ENCODE measurements around the gene MRPL14. TPM values are rescaled to one million over a fixed set of nuclear protein-coding genes. Genes with fewer than 3 reads are reported as not detected.

MRPL14 gene
- total and polyA plus RNA-seq, 2 of the 8 experiments (the other 6 are each of a cell fraction or from before 2014, with no cell fraction given): 82.0 to 97.1 TPM

GRCh38 chr6:44108471-44108870 lies 18.8 kb downstream of the MRPL14 start:
- peaks cover 0 to 16% of the 10 kb centered on the region in 2 experiments; a peak in 1 of 4 replicates for H3K79me2 ChIP-seq (ENCODE audit: control insufficient read depth in 1 of 2, insufficient read depth in 2 of 2, low read length in 2 of 2)
- no peak overlapping the region for H2BK12ac ChIP-seq (ENCODE audit: low read depth, low read length)
- TF ChIP-seq YY1 (IDR thresholded peaks at IDR 0.05; ENCODE audit: low read depth, low read length) (no peak), NANOG (IDR thresholded peaks at IDR 0.05; ENCODE audit: insufficient read depth, low read depth, low read length, poor library complexity, severe bottlenecking) (no peak), SP1 (IDR thresholded peaks at IDR 0.05; ENCODE audit: low read depth, low read length) (no peak)
- no peak overlapping the region for H3K18ac ChIP-seq (ENCODE audit: extremely low read depth, low read length)
- H4K20me1 ChIP-seq (replicated peaks in 1 of 2; ENCODE audit: control insufficient read depth in 1 of 2, insufficient read depth in 2 of 2, low read length in 2 of 2): peaks cover 4 to 25% of the 10 kb centered on the region in 2 experiments
- H3K9me3 ChIP-seq (ENCODE audit: insufficient read depth in 2 of 2, low read depth in 1 of 2, low read length in 1 of 2): no peaks in the 10 kb centered on the region
- peaks cover 12 to 73% (median 32%) of the 10 kb centered on the region in 4 experiments for H3K36me3 ChIP-seq (ENCODE audit: control insufficient read depth in 2 of 4, insufficient read depth in 4 of 4, low read length in 3 of 4)
- ChIA-PET CTCF (ENCODE audit: partially characterized antibody) (interaction anchor here (0.9 to 22.5 kb wide), 8 partner anchors 9 to 126 kb away, joined by 3 to 255 read pairs (median 4); no protein-coding TSS in a partner anchor), POLR2A (ENCODE audit: partially characterized antibody) (interaction anchor here (1.4 to 1.8 kb wide), 4 partner anchors 11 to 366 kb away, joined by 4 to 6 read pairs (median 5); no protein-coding TSS in a partner anchor)
- no peak for FAIRE-seq
- H2BK120ac ChIP-seq (replicated peaks; ENCODE audit: low read depth, low read length): no peak overlapping the region
- no peak overlapping the region for H3K4me2 ChIP-seq (ENCODE audit: insufficient read depth in 1 of 2, low read depth in 2 of 2, low read length in 2 of 2)
- H3K14ac ChIP-seq (ENCODE audit: insufficient read length): no peak overlapping the region
- peaks cover 0 to 2% (median 0%) of the 10 kb centered on the region in 4 experiments; a peak in 1 of 7 replicates for H3K4me1 ChIP-seq (replicated peaks in 1 of 4; ENCODE audit: control insufficient read depth in 3 of 4, insufficient read depth in 4 of 4, low read length in 3 of 4)
- H3K27ac ChIP-seq (ENCODE audit: low read depth, low read length): no peak overlapping the region
- no peak overlapping the region for H3K4me3 ChIP-seq (ENCODE audit: extremely low read depth in 1 of 4, insufficient read depth in 2 of 4, low read depth in 3 of 4, low read length in 4 of 4)
- no peak overlapping the region for H3K4ac ChIP-seq (replicated peaks; ENCODE audit: insufficient read length, low read depth, low read length)
- DNase-seq (ENCODE audit: low read depth in 1 of 2, low spot score in 2 of 2): no peak
- no peak overlapping the region for H4K5ac ChIP-seq (ENCODE audit: insufficient read length, low read depth, low read length)
- H3K23ac ChIP-seq (ENCODE audit: insufficient read length): no peak overlapping the region
- H3K23me2 ChIP-seq (ENCODE audit: low read depth, low read length): no peaks in the 10 kb centered on the region; the same call in 1 of the 2 replicates
- H2BK15ac ChIP-seq (ENCODE audit: low read length): no peak overlapping the region
- H2BK5ac ChIP-seq (ENCODE audit: low read depth, low read length): no peak overlapping the region
- no peak overlapping the region for H4K8ac ChIP-seq (ENCODE audit: extremely low read depth, insufficient read depth, low read length)
- no peak overlapping the region for H3K56ac ChIP-seq (replicated peaks; ENCODE audit: insufficient read length, low read depth, low read length)
- no peaks in the 10 kb centered on the region for H3K27me3 ChIP-seq (replicated peaks in 1 of 4; ENCODE audit: control insufficient read depth in 3 of 4, extremely low read depth in 1 of 4, insufficient read depth in 3 of 4, low read length in 3 of 4)
- H3K79me1 ChIP-seq (ENCODE audit: low read depth, low read length): peaks cover 14% of the 10 kb centered on the region
- H3K9ac ChIP-seq (replicated peaks in 1 of 4; ENCODE audit: extremely low read depth in 1 of 4, low read depth in 3 of 4, low read length in 3 of 4): no peak overlapping the region
- H2AK5ac ChIP-seq (ENCODE audit: low read depth, low read length): no peak overlapping the region
- H2BK20ac ChIP-seq (ENCODE audit: low read length): no peak overlapping the region
- H4K91ac ChIP-seq (replicated peaks; ENCODE audit: insufficient read length, low read length): no peak overlapping the region
- 100% methylated on average over 1 of the region's 1 CpG; no CpG with 5 or more reads in 1 of the 2 experiments for WGBS, 2 experiments (ENCODE audit: extremely low coverage in 1 of 2, insufficient coverage in 1 of 2, insufficient read length in 1 of 2, insufficient replicate concordance in 2 of 2, low coverage in 1 of 2, low lambda C conversion rate in 2 of 2, missing lambda C conversion rate in 1 of 2)
- no peak overlapping the region for H2AFZ ChIP-seq (ENCODE audit: low read length)
